Measurements from ENCODE around the gene TECTA. TPM values are rescaled to one million over a fixed set of nuclear protein-coding genes. Genes with fewer than 3 reads are reported as not detected.
"Not testable (repeated sequence)": the region's sequence is repeated elsewhere in the genome, so short reads cannot be mapped to it uniquely, and the experiment has no call there.

The TECTA gene
- polyA plus RNA-seq, 1 experiment, result 0.76 TPM

DNA sequence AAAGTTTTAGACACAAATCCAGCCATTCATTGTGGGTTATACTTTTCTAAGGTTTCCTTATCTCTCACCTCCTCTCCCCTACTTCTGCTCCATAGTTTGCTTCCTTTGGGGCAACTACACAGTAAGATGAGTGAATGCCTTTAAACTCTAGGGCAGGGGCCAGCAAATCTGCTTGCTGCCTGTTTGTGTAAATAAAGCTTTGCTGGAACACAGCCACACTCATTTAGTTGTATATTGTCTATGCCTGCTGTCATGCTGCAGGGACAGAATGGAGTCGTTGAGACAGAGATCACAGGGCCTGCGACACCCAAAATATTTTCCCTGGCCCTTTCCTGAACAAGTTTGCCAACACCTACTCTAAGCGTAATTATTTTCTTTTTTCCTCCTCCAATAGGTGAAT, 58.7 kb downstream of the TECTA start:
- H3K36me3 ChIP-seq (ENCODE audit: control insufficient read depth, insufficient read depth, low read length), result no peaks in the 10 kb centered on the region
- TF ChIP-seq, protein P1, sequence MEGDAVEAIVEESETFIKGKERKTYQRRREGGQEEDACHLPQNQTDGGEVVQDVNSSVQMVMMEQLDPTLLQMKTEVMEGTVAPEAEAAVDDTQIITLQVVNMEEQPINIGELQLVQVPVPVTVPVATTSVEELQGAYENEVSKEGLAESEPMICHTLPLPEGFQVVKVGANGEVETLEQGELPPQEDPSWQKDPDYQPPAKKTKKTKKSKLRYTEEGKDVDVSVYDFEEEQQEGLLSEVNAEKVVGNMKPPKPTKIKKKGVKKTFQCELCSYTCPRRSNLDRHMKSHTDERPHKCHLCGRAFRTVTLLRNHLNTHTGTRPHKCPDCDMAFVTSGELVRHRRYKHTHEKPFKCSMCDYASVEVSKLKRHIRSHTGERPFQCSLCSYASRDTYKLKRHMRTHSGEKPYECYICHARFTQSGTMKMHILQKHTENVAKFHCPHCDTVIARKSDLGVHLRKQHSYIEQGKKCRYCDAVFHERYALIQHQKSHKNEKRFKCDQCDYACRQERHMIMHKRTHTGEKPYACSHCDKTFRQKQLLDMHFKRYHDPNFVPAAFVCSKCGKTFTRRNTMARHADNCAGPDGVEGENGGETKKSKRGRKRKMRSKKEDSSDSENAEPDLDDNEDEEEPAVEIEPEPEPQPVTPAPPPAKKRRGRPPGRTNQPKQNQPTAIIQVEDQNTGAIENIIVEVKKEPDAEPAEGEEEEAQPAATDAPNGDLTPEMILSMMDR (IDR thresholded peaks at IDR 0.05; ENCODE audit: insufficient read depth, low read depth, low read length), result no peak
- ChIA-PET POLR2A (no interaction called here), CTCF (no interaction called here)
- no peak overlapping the region for H3K4me3 ChIP-seq (ENCODE audit: low read depth, low read length)
- DNase-seq (ENCODE audit: low read depth), result no peak
- no peaks in the 10 kb centered on the region for H3K27me3 ChIP-seq (ENCODE audit: control insufficient read depth, insufficient read depth, low read length)

DNA sequence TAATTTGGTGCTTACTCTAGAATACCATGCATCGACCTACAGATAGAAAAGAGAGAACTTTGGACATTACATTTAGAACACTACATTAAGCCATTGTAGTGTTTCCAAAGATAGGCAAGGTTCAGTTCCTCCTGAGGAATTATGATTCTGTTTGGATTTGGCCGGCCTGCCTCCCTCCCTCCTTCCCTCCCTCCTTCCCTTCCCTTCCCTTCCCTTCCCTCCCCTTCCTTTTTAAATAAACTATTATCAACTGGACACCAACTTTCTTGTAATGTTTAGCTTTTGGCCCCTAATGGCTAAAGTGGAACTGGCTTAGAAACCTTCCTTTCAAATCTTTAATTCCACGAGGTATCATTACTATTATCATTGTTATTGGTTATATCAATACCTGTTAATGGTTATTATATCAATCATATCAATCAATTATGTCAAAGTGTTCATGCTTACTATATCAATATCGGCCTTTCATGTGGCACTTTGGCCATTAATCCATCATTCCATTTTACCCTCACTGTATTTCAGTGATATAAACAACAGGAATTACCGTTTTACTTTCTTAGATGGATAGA, 60.4 kb downstream of the TECTA start:
- TF ChIP-seq, protein P1 (IDR thresholded peaks at IDR 0.05; ENCODE audit: insufficient read depth, low read depth, low read length), result no peak
- H3K27me3 ChIP-seq (ENCODE audit: control insufficient read depth, insufficient read depth, low read length), result no peaks in the 10 kb centered on the region
- H3K4me3 ChIP-seq (ENCODE audit: low read depth, low read length), result no peak overlapping the region
- H3K36me3 ChIP-seq (ENCODE audit: control insufficient read depth, insufficient read depth, low read length), result no peaks in the 10 kb centered on the region
- ChIA-PET CTCF (interaction anchor here (0.8 kb wide), 1 partner anchor 33 kb away, joined by 4 read pairs; no protein-coding TSS in a partner anchor), POLR2A (no interaction called here)
- no peak for DNase-seq (ENCODE audit: low read depth)

- POLR2A ChIA-PET, result no interaction called here
- no peaks in the 10 kb centered on the region for H3K36me3 ChIP-seq (ENCODE audit: control insufficient read depth, insufficient read depth, low read length)
- H3K27me3 ChIP-seq (ENCODE audit: control insufficient read depth, insufficient read depth, low read length), result no peaks in the 10 kb centered on the region
- no peak for DNase-seq (ENCODE audit: low read depth)
- CTCF ChIA-PET, result interaction anchor here (1.0 kb wide), 1 partner anchor 31 kb away, joined by 4 read pairs; no protein-coding TSS in a partner anchor
- TF ChIP-seq, protein P1 (IDR thresholded peaks at IDR 0.05; ENCODE audit: insufficient read depth, low read depth, low read length), result no peak
- no peak overlapping the region for H3K4me3 ChIP-seq (ENCODE audit: low read depth, low read length)
Measured at GRCh38 chr11:121163658-121164308, 62.7 kb downstream of the TECTA start.

DNA sequence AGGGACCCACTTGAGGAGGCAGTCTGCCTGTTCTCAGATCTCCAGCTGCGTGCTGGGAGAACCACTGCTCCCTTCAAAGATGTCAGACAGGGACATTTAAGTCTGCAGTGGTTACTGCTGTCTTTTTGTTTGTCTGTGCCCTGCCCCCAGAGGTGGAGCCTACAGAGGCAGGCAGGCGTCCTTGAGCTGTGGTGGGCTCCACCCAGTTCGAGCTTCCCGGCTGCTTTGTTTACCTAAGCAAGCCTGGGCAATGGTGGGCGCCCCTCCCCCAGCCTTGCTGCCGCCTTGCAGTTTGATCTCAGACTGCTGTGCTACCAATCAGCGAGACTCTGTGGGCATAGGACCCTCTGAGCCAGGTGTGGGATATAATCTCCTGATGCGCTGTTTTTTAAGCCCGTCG, 76.6 kb downstream of the TECTA start:
- POLR2A ChIA-PET; H3K27me3 ChIP-seq (ENCODE audit: control insufficient read depth, insufficient read depth, low read length); H3K4me3 ChIP-seq (ENCODE audit: low read depth, low read length); DNase-seq (ENCODE audit: low read depth); H3K36me3 ChIP-seq (ENCODE audit: control insufficient read depth, insufficient read depth, low read length): not testable (repeated sequence)
- CTCF ChIA-PET, result interaction anchor here (1.9 kb wide), 1 partner anchor 17 kb away, joined by 6 read pairs; no protein-coding TSS in a partner anchor

DNA sequence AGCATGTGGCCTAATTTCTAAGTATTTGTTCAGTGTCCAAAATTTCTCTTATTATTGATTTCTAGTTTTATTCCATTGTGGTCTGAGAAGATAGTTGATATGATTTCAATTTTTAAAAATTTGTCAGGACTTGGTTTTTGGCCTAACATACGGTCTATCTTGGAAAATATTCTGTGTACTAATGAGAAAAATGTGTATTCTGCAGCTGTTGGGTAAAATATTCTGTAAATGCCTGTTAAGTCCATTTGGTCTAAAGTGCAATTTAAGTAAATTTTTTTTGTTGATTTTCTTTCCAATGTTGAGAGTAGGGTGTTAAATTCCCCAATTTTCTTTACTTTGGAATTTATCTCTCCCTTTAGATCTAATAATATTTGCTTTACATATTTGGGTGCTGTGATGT, 78.3 kb downstream of the TECTA start:
- TF ChIP-seq, protein P1 (IDR thresholded peaks at IDR 0.05; ENCODE audit: insufficient read depth, low read depth, low read length), result no peak
- ChIA-PET CTCF (interaction anchor here (0.8 kb wide), 1 partner anchor 16 kb away, joined by 4 read pairs; no protein-coding TSS in a partner anchor), POLR2A (no interaction called here)
- H3K4me3 ChIP-seq (ENCODE audit: low read depth, low read length), result no peak overlapping the region
- H3K27me3 ChIP-seq (ENCODE audit: control insufficient read depth, insufficient read depth, low read length), result no peaks in the 10 kb centered on the region
- DNase-seq (ENCODE audit: low read depth), result no peak
- no peaks in the 10 kb centered on the region for H3K36me3 ChIP-seq (ENCODE audit: control insufficient read depth, insufficient read depth, low read length)
